Measurements from ENCODE around the gene GHDC. TPM values are rescaled to one million over a fixed set of nuclear protein-coding genes. Genes with fewer than 3 reads are reported as not detected.

GHDC gene
- total RNA-seq, 1 experiment from 2014 or later = 8.5 TPM

- Histone ChIP-seq H3K18ac (ENCODE audit: insufficient read length, low read depth, low read length) (no peak overlapping the region), H2BK120ac (ENCODE audit: low read depth, low read length, poor library complexity, severe bottlenecking) (no peak overlapping the region), H3K27me3 (ENCODE audit: insufficient read depth, low read length) (no peaks in the 10 kb centered on the region), H3K79me1 (ENCODE audit: insufficient read depth, low read depth, low read length, poor library complexity, severe bottlenecking) (no peaks in the 10 kb centered on the region), H3K4me2 (ENCODE audit: insufficient read depth, insufficient read length, low read length) (no peak overlapping the region), H2BK12ac (ENCODE audit: insufficient read length, low read depth, low read length) (no peak overlapping the region), H2AK5ac (ENCODE audit: insufficient read length, low read length) (no peak overlapping the region), H4K5ac (ENCODE audit: insufficient read length, low read depth, low read length) (no peak overlapping the region), H3K9ac (ENCODE audit: extremely low read depth, insufficient read length, low read length) (no peak overlapping the region), H3K4ac (ENCODE audit: low read depth, low read length) (no peak overlapping the region), H2AFZ (ENCODE audit: low read length) (no peak overlapping the region), H2BK15ac (ENCODE audit: low read depth, low read length) (no peak overlapping the region), H3T11ph (ENCODE audit: low read length) (no peak overlapping the region), H3K27ac (ENCODE audit: insufficient read length, low read depth, low read length) (no peak overlapping the region), H3K23me2 (ENCODE audit: insufficient read length, low read depth, low read length, poor library complexity, severe bottlenecking) (no peaks in the 10 kb centered on the region), H3K23ac (ENCODE audit: insufficient read length, low read depth, low read length) (no peak overlapping the region), H2BK20ac (ENCODE audit: low read depth, low read length, poor library complexity, severe bottlenecking) (no peak overlapping the region), H4K8ac (replicated peaks; ENCODE audit: insufficient read length, low read depth, low read length) (no peak overlapping the region), H3K9me3 (ENCODE audit: control insufficient read depth, low read depth, low read length) (no peaks in the 10 kb centered on the region), H3K56ac (ENCODE audit: insufficient read length, low read depth, low read length) (no peak overlapping the region), H3K14ac (ENCODE audit: insufficient read depth, low read length) (no peak overlapping the region), H4K20me1 (ENCODE audit: control insufficient read depth, insufficient read depth, insufficient read length) (no peaks in the 10 kb centered on the region), H3K79me2 (ENCODE audit: insufficient read depth, low read length) (no peaks in the 10 kb centered on the region), H4K91ac (ENCODE audit: insufficient read length, low read depth, low read length) (no peak overlapping the region), H3K4me1 (ENCODE audit: insufficient read depth, low read length) (no peaks in the 10 kb centered on the region), H2BK5ac (ENCODE audit: insufficient read length, low read length) (no peak overlapping the region)
- DNase-seq = no peak
- Mint-ChIP-seq H3K4me3 (no peak overlapping the region; a peak in 1 of 5 replicates), H3K27ac (0 out of 7 replicates have a peak overlapping the region, but pooled peaks of 1 of the 3 experiments have one; percentile 33), H3K27me3 (ENCODE audit: low read depth) (peaks cover 7% of the 10 kb centered on the region; the same call in 1 of the 2 replicates), H3K9me3 (no peaks in the 10 kb centered on the region), H3K4me1 (peaks cover 2 to 4% of the 10 kb centered on the region in 2 experiments; a peak in 3 of 4 replicates), H3K36me3 (ENCODE audit: insufficient read depth in 1 of 3, low read depth in 3 of 3) (no peaks in the 10 kb centered on the region)
- no CpG with 5 or more reads among the region's 8 CpGs for WGBS (ENCODE audit: extremely low coverage, insufficient read length, low lambda C conversion rate)
- TF ChIP-seq, protein P1, sequence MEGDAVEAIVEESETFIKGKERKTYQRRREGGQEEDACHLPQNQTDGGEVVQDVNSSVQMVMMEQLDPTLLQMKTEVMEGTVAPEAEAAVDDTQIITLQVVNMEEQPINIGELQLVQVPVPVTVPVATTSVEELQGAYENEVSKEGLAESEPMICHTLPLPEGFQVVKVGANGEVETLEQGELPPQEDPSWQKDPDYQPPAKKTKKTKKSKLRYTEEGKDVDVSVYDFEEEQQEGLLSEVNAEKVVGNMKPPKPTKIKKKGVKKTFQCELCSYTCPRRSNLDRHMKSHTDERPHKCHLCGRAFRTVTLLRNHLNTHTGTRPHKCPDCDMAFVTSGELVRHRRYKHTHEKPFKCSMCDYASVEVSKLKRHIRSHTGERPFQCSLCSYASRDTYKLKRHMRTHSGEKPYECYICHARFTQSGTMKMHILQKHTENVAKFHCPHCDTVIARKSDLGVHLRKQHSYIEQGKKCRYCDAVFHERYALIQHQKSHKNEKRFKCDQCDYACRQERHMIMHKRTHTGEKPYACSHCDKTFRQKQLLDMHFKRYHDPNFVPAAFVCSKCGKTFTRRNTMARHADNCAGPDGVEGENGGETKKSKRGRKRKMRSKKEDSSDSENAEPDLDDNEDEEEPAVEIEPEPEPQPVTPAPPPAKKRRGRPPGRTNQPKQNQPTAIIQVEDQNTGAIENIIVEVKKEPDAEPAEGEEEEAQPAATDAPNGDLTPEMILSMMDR (conservative IDR thresholded peaks at IDR 0.05) = no peak
Observed at GRCh38 chr17:42167807-42168206, 26.5 kb downstream of the GHDC start.
